Right atrium auricular region (tissue), 2 donors: ENCODE measurements around the gene ZBP1. TPM values are rescaled to one million over a fixed set of nuclear protein-coding genes. Genes with fewer than 3 reads are reported as not detected.

Experiments used
- DNase-seq: peaks from one replicate; pipeline ENCODE4 v3.0.0-alpha.2; 2019; ENCODE audit warnings: low spot score
- H3K27ac ChIP-seq, 2 donors: fragments of 200-600 bp; sonication (generic); 1 replicate in 1 of 2; 2 replicates in 1 of 2; pipeline ENCODE4 v1.5.1; 2016 to 2019
- H3K27me3 ChIP-seq, 2 donors: fragments of 200-600 bp; sonication (generic); one replicate each; pipeline versions ENCODE4 v1.5.1 to v1.6.0; 2017 to 2019
- H3K36me3 ChIP-seq: fragments of 200-600 bp; sonication (generic); one replicate; pipeline ENCODE4 v1.5.1; 2016
- H3K4me1 ChIP-seq, 2 donors: fragments of 200-600 bp; sonication (generic); one replicate each; pipeline versions ENCODE4 v1.5.1 to v1.6.0; 2017 to 2019
- H3K4me3 ChIP-seq, 2 donors: fragments of 200-600 bp; sonication (generic); 1 replicate in 1 of 2; 2 replicates in 1 of 2; pipeline ENCODE4 v1.5.1; 2017 to 2019; ENCODE audit warnings: mild to moderate bottlenecking in 1 of 2, moderate library complexity in 1 of 2
- H3K9me3 ChIP-seq, 2 donors: fragments of 200-600 bp; sonication (generic); one replicate each; pipeline ENCODE4 v1.5.1; 2019
- total RNA-seq, 2 donors: library from RNA; depleted of rRNA; stranded (reverse); fragments of >200 nt; gene quantifications; one replicate each; pipeline ENCODE4 v1.1.0, GENCODE V29; 2016
- TF ChIP-seq, protein P1 (sequence below), 2 donors: fragments of 200-600 bp; sonication (generic); IDR thresholded peaks; one replicate each; pipeline ENCODE4 v1.5.1; 2019; ENCODE audit warnings: antibody characterized with exemption in 2 of 2

ZBP1 gene
- total RNA-seq, 2 donors from 2014 or later: not detected

DNA sequence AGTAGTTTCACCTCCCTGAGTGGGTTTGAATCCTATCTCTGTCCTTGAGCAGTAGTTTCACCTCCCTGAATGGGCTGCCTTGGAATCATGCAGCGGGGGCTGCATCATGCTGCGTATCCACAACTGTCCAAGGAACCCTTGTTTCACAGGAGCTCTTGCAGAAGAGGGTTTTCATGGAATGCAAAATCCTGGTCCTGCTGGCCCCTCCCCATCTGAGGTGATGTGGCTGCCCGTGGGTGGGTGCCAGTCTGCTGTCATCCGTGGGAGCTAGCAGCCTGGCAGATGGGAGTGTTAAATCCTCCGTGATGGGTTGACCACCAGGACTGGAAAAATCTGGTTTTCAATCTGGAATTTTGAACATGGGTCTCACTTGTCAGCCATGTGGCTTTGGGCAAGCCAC, 21.7 kb downstream of the ZBP1 start:
- H3K27ac ChIP-seq: no peak overlapping the region
- no peak overlapping the region for H3K4me3 ChIP-seq
- H3K36me3 ChIP-seq: no peaks in the 10 kb centered on the region
- DNase-seq: no peak
- TF ChIP-seq, protein P1, sequence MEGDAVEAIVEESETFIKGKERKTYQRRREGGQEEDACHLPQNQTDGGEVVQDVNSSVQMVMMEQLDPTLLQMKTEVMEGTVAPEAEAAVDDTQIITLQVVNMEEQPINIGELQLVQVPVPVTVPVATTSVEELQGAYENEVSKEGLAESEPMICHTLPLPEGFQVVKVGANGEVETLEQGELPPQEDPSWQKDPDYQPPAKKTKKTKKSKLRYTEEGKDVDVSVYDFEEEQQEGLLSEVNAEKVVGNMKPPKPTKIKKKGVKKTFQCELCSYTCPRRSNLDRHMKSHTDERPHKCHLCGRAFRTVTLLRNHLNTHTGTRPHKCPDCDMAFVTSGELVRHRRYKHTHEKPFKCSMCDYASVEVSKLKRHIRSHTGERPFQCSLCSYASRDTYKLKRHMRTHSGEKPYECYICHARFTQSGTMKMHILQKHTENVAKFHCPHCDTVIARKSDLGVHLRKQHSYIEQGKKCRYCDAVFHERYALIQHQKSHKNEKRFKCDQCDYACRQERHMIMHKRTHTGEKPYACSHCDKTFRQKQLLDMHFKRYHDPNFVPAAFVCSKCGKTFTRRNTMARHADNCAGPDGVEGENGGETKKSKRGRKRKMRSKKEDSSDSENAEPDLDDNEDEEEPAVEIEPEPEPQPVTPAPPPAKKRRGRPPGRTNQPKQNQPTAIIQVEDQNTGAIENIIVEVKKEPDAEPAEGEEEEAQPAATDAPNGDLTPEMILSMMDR (IDR thresholded peaks at IDR 0.05): no peak
- H3K27me3 ChIP-seq: no peaks in the 10 kb centered on the region
- peaks cover 0 to 8% of the 10 kb centered on the region in 2 donors for H3K4me1 ChIP-seq
- no peaks in the 10 kb centered on the region for H3K9me3 ChIP-seq

DNA sequence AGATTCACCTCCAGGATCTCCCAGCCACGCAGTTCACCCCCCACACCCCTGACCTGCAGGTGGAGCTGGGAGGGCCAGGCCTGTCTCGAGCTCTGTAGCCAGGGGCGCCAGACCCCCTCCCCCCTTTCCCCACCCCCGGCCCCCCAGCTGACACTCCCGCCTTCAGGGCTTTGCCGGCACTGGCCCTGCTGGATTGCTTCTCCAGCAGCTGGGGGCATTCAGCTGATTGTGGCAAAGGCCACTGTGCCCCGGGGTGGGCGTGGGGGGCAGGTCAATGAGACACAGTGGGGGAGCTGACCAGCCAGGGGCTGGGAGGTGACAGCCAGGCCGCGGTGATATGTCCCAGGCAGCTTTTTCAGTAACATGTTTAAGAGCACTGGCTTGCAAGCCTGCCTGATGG, 22.2 kb downstream of the ZBP1 start:
- no peaks in the 10 kb centered on the region for H3K36me3 ChIP-seq
- TF ChIP-seq, protein P1 (IDR thresholded peaks at IDR 0.05): no peak
- H3K27ac ChIP-seq: no peak overlapping the region
- no peaks in the 10 kb centered on the region for H3K9me3 ChIP-seq
- DNase-seq: no peak
- no peaks in the 10 kb centered on the region for H3K27me3 ChIP-seq
- H3K4me1 ChIP-seq: peaks cover 0 to 8% of the 10 kb centered on the region in 2 donors
- no peak overlapping the region for H3K4me3 ChIP-seq

DNA sequence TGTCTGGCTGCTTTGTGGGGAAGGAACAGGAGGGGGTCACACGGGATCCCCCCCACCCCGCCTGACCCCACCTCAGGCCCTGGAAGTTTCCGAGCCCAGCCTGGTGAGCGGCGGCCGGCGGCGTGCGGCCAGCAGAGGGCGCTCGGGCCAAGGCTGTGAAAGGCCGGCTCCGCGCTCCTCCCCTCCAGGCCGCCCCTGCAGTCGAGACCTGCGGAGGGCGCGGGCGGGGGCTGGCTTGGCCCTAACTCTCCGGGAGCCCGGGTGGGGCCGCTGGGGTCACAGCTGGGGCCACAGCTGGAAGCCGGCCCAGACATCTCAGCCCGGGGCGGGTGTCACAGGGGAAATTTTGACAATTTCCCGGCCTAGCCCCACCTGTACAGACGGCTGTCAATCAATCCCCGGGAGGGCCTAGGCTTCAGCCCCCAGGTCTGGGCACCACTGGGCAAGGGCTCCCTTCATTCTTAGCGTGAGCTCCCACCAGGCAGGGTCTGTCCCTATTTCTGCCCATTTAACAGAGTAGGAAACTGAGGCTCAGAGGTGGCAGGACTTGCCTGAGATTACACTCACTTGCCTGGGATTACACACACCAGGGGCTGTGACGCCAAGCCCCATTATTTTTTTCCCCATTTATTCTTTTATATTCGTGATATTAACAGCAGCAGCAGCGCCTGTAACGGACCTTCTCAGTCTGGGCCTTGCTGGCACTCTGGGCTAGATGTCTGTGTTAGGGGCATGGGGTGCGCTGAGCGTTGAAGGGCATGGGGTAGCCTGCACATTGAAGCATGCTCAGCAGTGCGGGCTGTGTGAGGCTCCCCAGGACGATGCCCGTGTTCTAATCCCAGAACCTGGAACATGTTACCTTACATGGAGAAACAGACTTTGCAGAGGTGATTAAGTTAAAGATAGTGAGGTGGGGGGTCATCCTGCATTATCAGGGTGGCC, 23.0 kb downstream of the ZBP1 start:
- TF ChIP-seq, protein P1 (IDR thresholded peaks at IDR 0.05): peak; percentile 94 to 99
- no peaks in the 10 kb centered on the region for H3K27me3 ChIP-seq
- H3K4me1 ChIP-seq: peaks cover 0 to 8% of the 10 kb centered on the region in 2 donors
- no peak overlapping the region for H3K27ac ChIP-seq
- H3K4me3 ChIP-seq: no peak overlapping the region
- no peak for DNase-seq
- no peaks in the 10 kb centered on the region for H3K9me3 ChIP-seq
- H3K36me3 ChIP-seq: no peaks in the 10 kb centered on the region

DNA sequence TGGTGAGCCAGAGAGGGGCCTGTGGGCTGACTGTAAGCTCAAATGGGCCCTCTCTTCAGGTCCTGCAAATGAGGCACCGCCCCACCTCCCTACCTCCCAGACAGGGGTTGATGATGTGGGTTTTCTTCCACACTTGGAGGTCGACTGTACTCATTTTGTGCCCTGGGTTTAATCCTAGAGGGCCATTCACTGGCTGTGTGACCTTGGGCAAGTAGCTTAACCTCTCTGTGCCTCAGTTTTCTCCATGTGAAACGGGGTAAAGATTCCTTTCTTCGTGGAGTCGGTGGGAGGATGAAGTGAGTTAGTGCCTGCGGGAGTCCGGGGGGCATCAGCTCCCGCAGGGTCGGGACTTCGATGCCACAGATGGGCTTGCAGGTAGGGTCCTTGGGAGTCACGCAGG, 23.9 kb downstream of the ZBP1 start:
- Histone ChIP-seq H3K9me3 (no peaks in the 10 kb centered on the region), H3K27ac (no peak overlapping the region), H3K4me3 (no peak overlapping the region), H3K27me3 (no peaks in the 10 kb centered on the region), H3K36me3 (no peaks in the 10 kb centered on the region), H3K4me1 (peaks cover 0 to 8% of the 10 kb centered on the region in 2 donors)
- TF ChIP-seq, protein P1 (IDR thresholded peaks at IDR 0.05): no peak
- DNase-seq: no peak

DNA sequence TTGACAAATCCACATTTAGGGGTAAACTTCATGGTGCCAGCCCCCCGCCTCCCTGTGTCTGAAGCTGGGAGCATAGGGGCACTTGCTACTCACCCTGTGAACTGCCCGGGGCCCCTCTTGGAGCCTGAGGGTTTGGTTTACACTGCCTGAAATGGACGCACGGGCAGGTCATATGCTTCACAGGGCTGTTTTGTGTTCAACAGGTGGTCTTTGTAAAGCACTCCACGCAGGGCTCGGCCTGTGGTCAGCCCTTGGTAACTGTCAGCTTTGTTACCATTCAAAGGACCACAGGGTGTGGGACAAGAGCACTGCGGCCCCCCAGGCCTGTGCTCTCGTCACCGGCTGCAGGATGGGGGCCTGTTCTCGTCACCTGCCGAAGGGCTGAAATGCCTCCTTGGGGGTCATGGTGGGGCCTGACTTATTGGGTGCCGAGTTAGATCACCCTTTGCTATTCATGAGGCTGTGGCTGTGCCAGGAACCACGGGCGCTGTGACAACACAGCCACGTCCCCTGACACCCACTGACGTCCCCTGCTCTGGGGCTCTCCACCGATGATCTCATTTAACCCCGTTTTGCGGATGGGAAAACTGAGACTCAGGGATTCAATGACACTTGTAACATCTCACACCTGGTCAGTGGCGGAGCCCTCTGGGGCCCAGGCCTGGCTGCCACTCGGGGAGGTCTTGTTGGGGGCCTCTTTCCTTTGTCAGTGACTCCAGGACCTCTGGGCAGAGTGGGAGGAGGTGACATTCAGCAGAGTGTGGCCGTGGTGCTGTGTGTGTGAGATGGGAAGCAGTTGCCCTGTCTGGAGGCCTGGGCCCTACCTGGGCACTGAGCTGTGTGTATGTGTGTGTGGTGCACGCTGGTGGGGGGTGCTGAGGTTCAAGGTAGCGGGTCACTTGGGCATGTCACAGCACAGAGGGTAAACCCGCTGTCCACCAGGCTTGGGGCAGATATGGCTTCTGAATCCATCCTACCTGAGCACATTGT, 24.9 kb downstream of the ZBP1 start:
- Histone ChIP-seq H3K36me3 (no peaks in the 10 kb centered on the region), H3K27me3 (no peaks in the 10 kb centered on the region), H3K4me1 (peaks cover 0 to 8% of the 10 kb centered on the region in 2 donors), H3K9me3 (no peaks in the 10 kb centered on the region), H3K27ac (no peak overlapping the region), H3K4me3 (no peak overlapping the region)
- DNase-seq: no peak
- TF ChIP-seq, protein P1 (IDR thresholded peaks at IDR 0.05): no peak
